Muscle layer of colon (tissue), 2 donors: ENCODE measurements around the gene STARD8.

Source experiments
- H3K27ac ChIP-seq: one replicate; pipeline ENCODE4 v1.7.0; 2013; ENCODE audit warnings: low read depth, mild to moderate bottlenecking, low read length, moderate library complexity
- H3K27me3 ChIP-seq, 2 donors: one replicate each; pipeline ENCODE4 v1.7.0; 2013; ENCODE audit warnings: low read length in 2 of 2, mild to moderate bottlenecking in 2 of 2; ENCODE audit not compliant: insufficient read depth in 2 of 2, control insufficient read depth in 1 of 2
- H3K36me3 ChIP-seq: one replicate; pipeline ENCODE4 v1.7.0; 2013; ENCODE audit warnings: mild to moderate bottlenecking, low read length; ENCODE audit not compliant: insufficient read depth
- H3K4me1 ChIP-seq: one replicate; pipeline ENCODE4 v1.7.0; 2013; ENCODE audit warnings: mild to moderate bottlenecking, low read length; ENCODE audit not compliant: insufficient read depth
- H3K4me3 ChIP-seq, 2 donors: one replicate each; pipeline ENCODE4 v1.7.0; 2013; ENCODE audit warnings: low read length in 2 of 2, low read depth in 1 of 2, mild to moderate bottlenecking in 1 of 2, moderate library complexity in 1 of 2
- H3K9ac ChIP-seq: one replicate; pipeline ENCODE4 v1.7.0; 2013; ENCODE audit warnings: low read length
- H3K9me3 ChIP-seq: one replicate; pipeline ENCODE4 v1.7.0; 2013; ENCODE audit warnings: mild to moderate bottlenecking, low read length
- donor health status: abdominal sarcoma.
- donor health status: Adenocarcinoma of cecum.

STARD8 gene

GRCh38 chrX:68721546-68721945 lies 74.1 kb downstream of the STARD8 start:
- no peaks in the 10 kb centered on the region for H3K9me3 ChIP-seq
- no peak overlapping the region for H3K27ac ChIP-seq
- no peaks in the 10 kb centered on the region for H3K36me3 ChIP-seq
- H3K9ac ChIP-seq = no peak overlapping the region
- H3K27me3 ChIP-seq = peaks cover 0 to 18% of the 10 kb centered on the region in 2 donors
- H3K4me3 ChIP-seq = no peak overlapping the region
- H3K4me1 ChIP-seq = no peaks in the 10 kb centered on the region

GRCh38 chrX:68721991-68722860 lies 74.8 kb downstream of the STARD8 start:
- Histone ChIP-seq H3K9ac (no peak overlapping the region), H3K4me3 (no peak overlapping the region), H3K4me1 (no peaks in the 10 kb centered on the region), H3K9me3 (no peaks in the 10 kb centered on the region), H3K27ac (no peak overlapping the region), H3K36me3 (no peaks in the 10 kb centered on the region), H3K27me3 (peaks cover 0 to 18% of the 10 kb centered on the region in 2 donors)

DNA sequence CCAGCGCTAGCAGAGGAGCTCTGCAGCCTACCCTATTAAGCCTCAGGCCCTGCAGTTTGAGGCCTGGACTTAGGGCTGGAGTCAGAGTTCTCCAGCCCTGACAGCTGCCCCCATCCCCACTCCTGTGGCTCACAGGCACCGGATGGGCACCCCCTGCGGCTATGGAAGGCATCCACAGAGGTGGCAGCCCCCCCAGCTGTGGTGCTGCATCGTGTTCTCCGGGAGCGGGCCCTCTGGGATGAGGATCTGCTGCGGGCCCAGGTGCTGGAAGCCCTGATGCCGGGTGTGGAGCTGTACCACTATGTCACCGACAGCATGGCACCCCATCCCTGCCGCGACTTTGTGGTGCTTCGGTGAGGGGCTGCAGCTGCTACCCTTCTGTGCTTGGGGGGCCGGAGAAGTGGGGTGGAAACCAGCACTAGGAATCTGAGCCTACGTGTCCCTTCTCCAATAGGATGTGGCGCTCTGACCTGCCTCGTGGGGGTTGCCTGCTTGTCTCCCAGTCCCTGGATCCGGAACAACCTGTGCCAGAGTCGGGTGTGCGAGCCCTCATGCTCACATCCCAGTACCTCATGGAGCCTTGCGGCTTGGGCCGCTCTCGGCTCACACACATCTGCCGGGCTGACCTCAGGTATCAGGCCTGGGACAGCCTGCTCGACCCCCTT lies 76.2 kb downstream of the STARD8 start:
- no peak overlapping the region for H3K9ac ChIP-seq
- no peaks in the 10 kb centered on the region for H3K4me1 ChIP-seq
- H3K27ac ChIP-seq = no peak overlapping the region
- no peaks in the 10 kb centered on the region for H3K36me3 ChIP-seq
- H3K27me3 ChIP-seq = peaks cover 0 to 18% of the 10 kb centered on the region in 2 donors
- H3K9me3 ChIP-seq = no peaks in the 10 kb centered on the region
- no peak overlapping the region for H3K4me3 ChIP-seq

- H3K9me3 ChIP-seq = no peaks in the 10 kb centered on the region
- H3K4me1 ChIP-seq = no peaks in the 10 kb centered on the region
- H3K27me3 ChIP-seq = peaks cover 0 to 13% of the 10 kb centered on the region in 2 donors
- H3K9ac ChIP-seq = no peak overlapping the region
- no peaks in the 10 kb centered on the region for H3K36me3 ChIP-seq
- H3K27ac ChIP-seq = no peak overlapping the region
- no peak overlapping the region for H3K4me3 ChIP-seq
These were observed 77.1 kb downstream of the STARD8 start for GRCh38 chrX:68724531-68725020.

DNA sequence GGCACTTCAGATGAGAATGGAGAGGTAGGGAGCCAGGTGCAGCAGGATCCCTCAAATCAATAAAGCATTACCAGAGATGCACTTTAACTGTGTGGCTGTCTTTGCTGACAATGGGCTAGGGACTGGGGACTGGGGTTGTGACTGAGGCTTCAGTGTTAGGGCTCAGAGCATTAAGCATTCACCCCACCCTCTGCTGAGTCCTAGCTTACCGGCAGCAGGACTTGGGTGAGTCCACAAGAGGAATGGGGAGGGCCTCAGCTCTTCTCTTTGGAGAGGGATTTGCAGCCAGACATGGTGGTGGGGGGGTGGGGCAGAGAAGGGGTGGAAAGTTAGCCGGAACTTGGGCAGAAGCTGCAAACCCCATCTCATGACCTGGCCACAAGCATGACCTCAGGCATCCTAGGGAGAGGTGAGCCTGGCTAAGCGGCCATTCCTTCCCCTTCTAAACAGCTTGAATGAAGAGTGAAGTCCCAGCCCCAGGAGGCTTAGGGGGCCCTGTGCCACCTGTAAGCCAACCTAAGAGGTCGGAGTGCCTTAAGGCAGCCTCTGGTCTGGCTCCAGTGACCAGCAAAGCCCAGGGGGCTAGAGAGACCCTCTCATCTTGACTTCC lies 78.4 kb downstream of the STARD8 start:
- Histone ChIP-seq H3K36me3 (no peaks in the 10 kb centered on the region), H3K9ac (no peak overlapping the region), H3K27ac (no peak overlapping the region), H3K27me3 (peaks cover 0 to 13% of the 10 kb centered on the region in 2 donors), H3K9me3 (no peaks in the 10 kb centered on the region), H3K4me1 (no peaks in the 10 kb centered on the region), H3K4me3 (no peak overlapping the region)

GRCh38 chrX:68726366-68726765 lies 78.9 kb downstream of the STARD8 start:
- H3K4me3 ChIP-seq = no peak overlapping the region
- H3K4me1 ChIP-seq = no peaks in the 10 kb centered on the region
- H3K27ac ChIP-seq = no peak overlapping the region
- peaks cover 0 to 13% of the 10 kb centered on the region in 2 donors for H3K27me3 ChIP-seq
- H3K9ac ChIP-seq = no peak overlapping the region
- no peaks in the 10 kb centered on the region for H3K9me3 ChIP-seq
- H3K36me3 ChIP-seq = no peaks in the 10 kb centered on the region

- peaks cover 0 to 8% of the 10 kb centered on the region in 2 donors for H3K27me3 ChIP-seq
- H3K36me3 ChIP-seq = no peaks in the 10 kb centered on the region
- H3K4me1 ChIP-seq = no peaks in the 10 kb centered on the region
- H3K9me3 ChIP-seq = no peaks in the 10 kb centered on the region
- H3K9ac ChIP-seq = no peak overlapping the region
- no peak overlapping the region for H3K27ac ChIP-seq
- H3K4me3 ChIP-seq = no peak overlapping the region
These were observed 80.2 kb downstream of the STARD8 start for GRCh38 chrX:68727696-68728095.

- H3K9me3 ChIP-seq = no peaks in the 10 kb centered on the region
- no peaks in the 10 kb centered on the region for H3K4me1 ChIP-seq
- no peak overlapping the region for H3K4me3 ChIP-seq
- peaks cover 0 to 12% of the 10 kb centered on the region in 2 donors for H3K27me3 ChIP-seq
- H3K9ac ChIP-seq = no peak overlapping the region
- H3K27ac ChIP-seq = no peak overlapping the region
- no peaks in the 10 kb centered on the region for H3K36me3 ChIP-seq
These were observed 80.7 kb downstream of the STARD8 start for GRCh38 chrX:68728186-68728585.

- peaks cover 0 to 9% of the 10 kb centered on the region in 2 donors for H3K27me3 ChIP-seq
- no peak overlapping the region for H3K4me3 ChIP-seq
- H3K4me1 ChIP-seq = no peaks in the 10 kb centered on the region
- H3K27ac ChIP-seq = no peak overlapping the region
- no peaks in the 10 kb centered on the region for H3K9me3 ChIP-seq
- no peak overlapping the region for H3K9ac ChIP-seq
- no peaks in the 10 kb centered on the region for H3K36me3 ChIP-seq
These were observed 83.8 kb downstream of the STARD8 start for GRCh38 chrX:68731254-68731653.

- H3K36me3 ChIP-seq = no peaks in the 10 kb centered on the region
- no peak overlapping the region for H3K9ac ChIP-seq
- H3K4me3 ChIP-seq = no peak overlapping the region
- H3K9me3 ChIP-seq = no peaks in the 10 kb centered on the region
- no peaks in the 10 kb centered on the region for H3K4me1 ChIP-seq
- H3K27me3 ChIP-seq = peaks cover 0 to 9% of the 10 kb centered on the region in 2 donors
- H3K27ac ChIP-seq = no peak overlapping the region
These were observed 85.5 kb downstream of the STARD8 start for GRCh38 chrX:68732906-68733493.

GRCh38 chrX:68735266-68735665 lies 87.8 kb downstream of the STARD8 start:
- no peaks in the 10 kb centered on the region for H3K9me3 ChIP-seq
- H3K27ac ChIP-seq = no peak overlapping the region
- peaks cover 0 to 9% of the 10 kb centered on the region in 2 donors for H3K27me3 ChIP-seq
- H3K9ac ChIP-seq = no peak overlapping the region
- no peak overlapping the region for H3K4me3 ChIP-seq
- no peaks in the 10 kb centered on the region for H3K4me1 ChIP-seq
- no peaks in the 10 kb centered on the region for H3K36me3 ChIP-seq
